ENCODE results near the gene RPP40. TPM values are rescaled to one million over a fixed set of nuclear protein-coding genes. Genes with fewer than 3 reads are reported as not detected.

Gene RPP40
- total RNA-seq, 1 experiment from 2014 or later = 11.6 TPM

- Histone ChIP-seq H3K4me1 (no peaks in the 10 kb centered on the region), H3K36me3 (ENCODE audit: control insufficient read depth, insufficient read depth, low read length) (no peaks in the 10 kb centered on the region), H3K9me3 (no peaks in the 10 kb centered on the region), H3K27me3 (replicated peaks; ENCODE audit: control insufficient read depth, insufficient read depth, low read length) (no peaks in the 10 kb centered on the region), H3K4me3 (ENCODE audit: low read depth, low read length) (no peak overlapping the region)
- TF ChIP-seq CTCF (IDR thresholded peaks at IDR 0.05; ENCODE audit: insufficient read depth in 1 of 2, low read depth in 1 of 2, low read length in 1 of 2, severe bottlenecking in 1 of 2, unreplicated experiment in 1 of 2) = no peak
- no TSS peak for BruUV-seq (replicated peaks)
- no peak overlapping the region for H3K4me3 Mint-ChIP-seq (ENCODE audit: unreplicated experiment)
- ChIA-PET CTCF (no interaction called here), POLR2A (no interaction called here)
- intact Hi-C loops (cut with micrococcal nuclease; ENCODE audit: unreplicated experiment) = no loop called here
- no peaks in the 10 kb centered on the region for H3K4me1 Mint-ChIP-seq (ENCODE audit: low read depth, unreplicated experiment)
- no peaks in the 10 kb centered on the region for H3K27me3 Mint-ChIP-seq (ENCODE audit: insufficient read depth, unreplicated experiment)
- no peaks in the 10 kb centered on the region for H3K9me3 Mint-ChIP-seq (ENCODE audit: unreplicated experiment)
- no peak overlapping the region for H3K27ac Mint-ChIP-seq (ENCODE audit: unreplicated experiment)
- DNase-seq = no peak
- no peaks in the 10 kb centered on the region for H3K36me3 Mint-ChIP-seq (ENCODE audit: insufficient read depth, unreplicated experiment)
Observed at GRCh38 chr6:4965562-4966389, 38.1 kb downstream of the RPP40 start.

GRCh38 chr6:4964675-4965561 is 38.9 kb downstream of the RPP40 start:
- H3K4me1 ChIP-seq = no peaks in the 10 kb centered on the region
- TF ChIP-seq CTCF (IDR thresholded peaks at IDR 0.05; ENCODE audit: insufficient read depth in 1 of 2, low read depth in 1 of 2, low read length in 1 of 2, severe bottlenecking in 1 of 2, unreplicated experiment in 1 of 2) = no peak
- no peak overlapping the region for H3K4me3 ChIP-seq (ENCODE audit: low read depth, low read length)
- Mint-ChIP-seq H3K4me3 (ENCODE audit: unreplicated experiment) (no peak overlapping the region), H3K4me1 (ENCODE audit: low read depth, unreplicated experiment) (no peaks in the 10 kb centered on the region), H3K27me3 (ENCODE audit: insufficient read depth, unreplicated experiment) (peaks cover 2% of the 10 kb centered on the region), H3K9me3 (ENCODE audit: unreplicated experiment) (no peaks in the 10 kb centered on the region), H3K36me3 (ENCODE audit: insufficient read depth, unreplicated experiment) (no peaks in the 10 kb centered on the region), H3K27ac (ENCODE audit: unreplicated experiment) (no peak overlapping the region)
- no peaks in the 10 kb centered on the region for H3K27me3 ChIP-seq (replicated peaks; ENCODE audit: control insufficient read depth, insufficient read depth, low read length)
- no TSS peak for BruUV-seq (replicated peaks)
- intact Hi-C loops (cut with micrococcal nuclease; ENCODE audit: unreplicated experiment) = no loop called here
- H3K36me3 ChIP-seq (ENCODE audit: control insufficient read depth, insufficient read depth, low read length) = no peaks in the 10 kb centered on the region
- no peaks in the 10 kb centered on the region for H3K9me3 ChIP-seq
- no peak for DNase-seq
- ChIA-PET POLR2A (no interaction called here), CTCF (no interaction called here)

GRCh38 chr6:4962905-4963304 is 40.9 kb downstream of the RPP40 start:
- peaks cover 2% of the 10 kb centered on the region for H3K27me3 Mint-ChIP-seq (ENCODE audit: insufficient read depth, unreplicated experiment)
- no peaks in the 10 kb centered on the region for H3K4me1 Mint-ChIP-seq (ENCODE audit: low read depth, unreplicated experiment)
- intact Hi-C loops (cut with micrococcal nuclease; ENCODE audit: unreplicated experiment) = no loop called here
- no peaks in the 10 kb centered on the region for H3K36me3 Mint-ChIP-seq (ENCODE audit: insufficient read depth, unreplicated experiment)
- no peak overlapping the region for H3K4me3 Mint-ChIP-seq (ENCODE audit: unreplicated experiment)
- no peaks in the 10 kb centered on the region for H3K9me3 Mint-ChIP-seq (ENCODE audit: unreplicated experiment)
- H3K27ac Mint-ChIP-seq (ENCODE audit: unreplicated experiment) = no peak overlapping the region
- no peaks in the 10 kb centered on the region for H3K9me3 ChIP-seq
- DNase-seq = no peak
- no TSS peak for BruUV-seq (replicated peaks)
- ChIA-PET POLR2A (no interaction called here), CTCF (no interaction called here)
- no peaks in the 10 kb centered on the region for H3K36me3 ChIP-seq (ENCODE audit: control insufficient read depth, insufficient read depth, low read length)
- H3K4me3 ChIP-seq (ENCODE audit: low read depth, low read length) = no peak overlapping the region
- no peaks in the 10 kb centered on the region for H3K27me3 ChIP-seq (replicated peaks; ENCODE audit: control insufficient read depth, insufficient read depth, low read length)
- TF ChIP-seq CTCF (IDR thresholded peaks at IDR 0.05; ENCODE audit: insufficient read depth in 1 of 2, low read depth in 1 of 2, low read length in 1 of 2, severe bottlenecking in 1 of 2, unreplicated experiment in 1 of 2) = no peak
- H3K4me1 ChIP-seq = no peaks in the 10 kb centered on the region
